Fibroblast of skin of back (primary cell): ENCODE results near the gene TKTL1.
"Not testable (repeated sequence)": the region's sequence is repeated elsewhere in the genome, so short reads cannot be mapped to it uniquely, and the experiment has no call there.

Experiments used
- DNase-seq: peaks from one replicate; pipeline ENCODE4 v3.0.0-alpha.2; 2013

TKTL1 gene

GRCh38 chrX:154309041-154309775, 13.6 kb downstream of the TKTL1 start:
- DNase-seq = no peak

GRCh38 chrX:154310616-154311536, 15.3 kb downstream of the TKTL1 start:
- DNase-seq = no peak

GRCh38 chrX:154312116-154312515, 16.5 kb downstream of the TKTL1 start:
- DNase-seq = no peak

- DNase-seq = no peak
Measured at GRCh38 chrX:154313147-154313546, 17.6 kb downstream of the TKTL1 start.

- DNase-seq = no peak
Measured at GRCh38 chrX:154315416-154315815, 19.8 kb downstream of the TKTL1 start.

GRCh38 chrX:154317391-154317995, 21.9 kb downstream of the TKTL1 start:
- DNase-seq = peak; percentile 29

GRCh38 chrX:154320406-154320805, 24.8 kb downstream of the TKTL1 start:
- DNase-seq = no peak

- no peak for DNase-seq
Measured at GRCh38 chrX:154321152-154321551, 25.6 kb downstream of the TKTL1 start.

- DNase-seq = peak; percentile 16
Measured at GRCh38 chrX:154321594-154321993, 26.0 kb downstream of the TKTL1 start.

GRCh38 chrX:154322890-154323289, 27.3 kb downstream of the TKTL1 start:
- no peak for DNase-seq

- no peak for DNase-seq
Measured at GRCh38 chrX:154323537-154323936, 27.9 kb downstream of the TKTL1 start.

GRCh38 chrX:154325541-154325940, 29.9 kb downstream of the TKTL1 start:
- peak; percentile 59 for DNase-seq

GRCh38 chrX:154327038-154327820, 31.6 kb downstream of the TKTL1 start:
- DNase-seq = peak; percentile 59

GRCh38 chrX:154328646-154329045, 33.1 kb downstream of the TKTL1 start:
- no peak for DNase-seq

GRCh38 chrX:154329294-154329693, 33.7 kb downstream of the TKTL1 start:
- DNase-seq = peak; percentile 11

- DNase-seq = no peak
Measured at GRCh38 chrX:154332561-154332960, 37.0 kb downstream of the TKTL1 start.

- no peak for DNase-seq
Measured at GRCh38 chrX:154333116-154333515, 37.5 kb downstream of the TKTL1 start.

GRCh38 chrX:154333837-154334271, 38.3 kb downstream of the TKTL1 start:
- DNase-seq = no peak

GRCh38 chrX:154334496-154334895, 38.9 kb downstream of the TKTL1 start:
- no peak for DNase-seq

GRCh38 chrX:154341399-154342298, 46.1 kb downstream of the TKTL1 start:
- DNase-seq = not testable (repeated sequence)

GRCh38 chrX:154343063-154343462, 47.5 kb downstream of the TKTL1 start:
- DNase-seq = not testable (repeated sequence)
